ENCODE measurements around the gene GALNT12.
A peak's percentile ranks its signal among the peaks of the same experiment; 100 is the strongest.

The GALNT12 gene

DNA sequence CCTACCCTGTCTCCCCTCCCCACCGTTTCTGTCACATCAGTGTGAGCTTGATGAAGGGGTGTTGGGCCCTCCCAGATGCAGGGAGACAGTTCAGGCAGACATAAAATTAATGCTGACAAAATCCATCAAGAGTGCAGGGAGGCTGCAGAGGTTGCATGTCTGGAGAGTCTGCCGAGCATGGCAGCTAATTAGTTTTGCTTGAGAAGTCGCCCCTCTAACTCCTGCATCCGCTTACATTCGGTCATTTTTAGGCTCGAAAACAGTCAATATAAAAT is 44.9 kb downstream of the GALNT12 start:
- Histone ChIP-seq H3K79me2 (ENCODE audit: insufficient read depth, low read length) (no peaks in the 10 kb centered on the region), H4K20me1 (ENCODE audit: insufficient read depth, low read length) (no peaks in the 10 kb centered on the region), H3K4me2 (ENCODE audit: low read length) (peak overlapping the region; percentile 10; the same call in 1 of the 2 replicates), H3K4me3 (ENCODE audit: low read depth, low read length, poor library complexity, severe bottlenecking) (no peak overlapping the region), H2AFZ (ENCODE audit: low read length) (no peak overlapping the region), H3F3A (ENCODE audit: insufficient read depth, low read length) (no peaks in the 10 kb centered on the region), H3K9me2 (ENCODE audit: low read depth, low read length) (no peaks in the 10 kb centered on the region), H3K9ac (ENCODE audit: low read length) (no peak overlapping the region; the same call in 1 of the 2 replicates), H3K9me3 (ENCODE audit: low read length) (peaks cover 3% of the 10 kb centered on the region; the same call in 1 of the 2 replicates), H3K4me1 (ENCODE audit: insufficient read depth, low read length, severe bottlenecking) (peaks cover 16% of the 10 kb centered on the region), H3K27me3 (ENCODE audit: insufficient read depth, low read length) (no peaks in the 10 kb centered on the region; the same call in 1 of the 2 replicates), H3K27ac (ENCODE audit: low read depth, low read length, poor library complexity, severe bottlenecking) (no peak overlapping the region), H3K36me3 (ENCODE audit: insufficient read depth, low read length) (peaks cover 4% of the 10 kb centered on the region; the same call in 1 of the 2 replicates)
- TF ChIP-seq, protein P1, sequence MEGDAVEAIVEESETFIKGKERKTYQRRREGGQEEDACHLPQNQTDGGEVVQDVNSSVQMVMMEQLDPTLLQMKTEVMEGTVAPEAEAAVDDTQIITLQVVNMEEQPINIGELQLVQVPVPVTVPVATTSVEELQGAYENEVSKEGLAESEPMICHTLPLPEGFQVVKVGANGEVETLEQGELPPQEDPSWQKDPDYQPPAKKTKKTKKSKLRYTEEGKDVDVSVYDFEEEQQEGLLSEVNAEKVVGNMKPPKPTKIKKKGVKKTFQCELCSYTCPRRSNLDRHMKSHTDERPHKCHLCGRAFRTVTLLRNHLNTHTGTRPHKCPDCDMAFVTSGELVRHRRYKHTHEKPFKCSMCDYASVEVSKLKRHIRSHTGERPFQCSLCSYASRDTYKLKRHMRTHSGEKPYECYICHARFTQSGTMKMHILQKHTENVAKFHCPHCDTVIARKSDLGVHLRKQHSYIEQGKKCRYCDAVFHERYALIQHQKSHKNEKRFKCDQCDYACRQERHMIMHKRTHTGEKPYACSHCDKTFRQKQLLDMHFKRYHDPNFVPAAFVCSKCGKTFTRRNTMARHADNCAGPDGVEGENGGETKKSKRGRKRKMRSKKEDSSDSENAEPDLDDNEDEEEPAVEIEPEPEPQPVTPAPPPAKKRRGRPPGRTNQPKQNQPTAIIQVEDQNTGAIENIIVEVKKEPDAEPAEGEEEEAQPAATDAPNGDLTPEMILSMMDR (IDR thresholded peaks at IDR 0.05; ENCODE audit: low read length): no peak
- TF ChIP-seq EZH2 (IDR thresholded peaks at IDR 0.05; ENCODE audit: borderline replicate concordance, low read length): no peak

DNA sequence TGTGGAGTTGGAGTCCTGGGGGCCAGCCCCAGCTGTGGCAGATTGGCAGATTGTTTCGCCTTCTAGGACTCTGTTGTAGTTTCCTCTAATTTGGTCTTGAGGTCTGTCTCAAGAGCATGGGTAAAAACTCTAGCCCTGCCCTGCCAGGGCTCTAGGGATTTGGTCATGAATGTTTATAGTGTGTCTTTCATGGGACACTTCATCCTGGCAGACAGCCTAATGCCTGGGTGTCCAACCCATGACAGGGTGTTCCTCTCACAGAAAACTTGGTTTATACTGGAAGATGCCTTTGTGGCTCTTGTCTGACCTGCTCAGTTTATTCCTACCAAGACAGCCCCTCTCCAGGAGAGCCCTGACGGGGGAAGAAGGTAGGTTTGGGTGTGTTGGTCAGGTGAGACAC is 45.5 kb downstream of the GALNT12 start:
- no peaks in the 10 kb centered on the region for H3F3A ChIP-seq (ENCODE audit: insufficient read depth, low read length)
- H3K9me2 ChIP-seq (ENCODE audit: low read depth, low read length): no peaks in the 10 kb centered on the region
- no peak overlapping the region for H2AFZ ChIP-seq (ENCODE audit: low read length)
- no peak overlapping the region for H3K27ac ChIP-seq (ENCODE audit: low read depth, low read length, poor library complexity, severe bottlenecking)
- H3K79me2 ChIP-seq (ENCODE audit: insufficient read depth, low read length): no peaks in the 10 kb centered on the region
- H3K9ac ChIP-seq (ENCODE audit: low read length): no peak overlapping the region
- H3K36me3 ChIP-seq (ENCODE audit: insufficient read depth, low read length): peaks cover 4% of the 10 kb centered on the region; the same call in 1 of the 2 replicates
- H3K4me2 ChIP-seq (ENCODE audit: low read length): peak overlapping the region; percentile 10; the same call in 1 of the 2 replicates
- TF ChIP-seq, protein P1 (IDR thresholded peaks at IDR 0.05; ENCODE audit: low read length): no peak
- no peak for TF ChIP-seq EZH2 (IDR thresholded peaks at IDR 0.05; ENCODE audit: borderline replicate concordance, low read length)
- H3K4me3 ChIP-seq (ENCODE audit: low read depth, low read length, poor library complexity, severe bottlenecking): no peak overlapping the region
- peaks cover 16% of the 10 kb centered on the region for H3K4me1 ChIP-seq (ENCODE audit: insufficient read depth, low read length, severe bottlenecking)
- no peaks in the 10 kb centered on the region for H4K20me1 ChIP-seq (ENCODE audit: insufficient read depth, low read length)
- no peaks in the 10 kb centered on the region; the same call in 1 of the 2 replicates for H3K27me3 ChIP-seq (ENCODE audit: insufficient read depth, low read length)
- H3K9me3 ChIP-seq (ENCODE audit: low read length): peaks cover 3% of the 10 kb centered on the region; the same call in 1 of the 2 replicates

DNA sequence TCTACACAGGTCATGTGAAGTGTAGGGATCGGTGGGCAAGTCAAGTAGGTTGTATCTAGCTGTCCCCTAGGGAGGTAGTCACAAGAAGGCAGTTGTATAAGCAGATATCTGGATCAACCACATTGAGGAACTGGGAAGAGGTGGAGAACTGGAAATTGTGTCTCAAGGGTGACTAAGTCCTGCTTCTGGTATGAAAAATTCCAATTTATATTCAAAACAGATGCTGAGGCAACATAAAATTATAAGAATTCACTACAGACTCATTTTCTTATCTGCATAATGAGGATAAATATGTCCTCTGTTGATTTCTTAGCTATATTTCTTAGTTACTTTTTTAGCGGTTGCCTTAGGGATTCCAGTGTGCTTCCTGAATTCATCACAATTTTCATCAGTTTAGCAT is 46.8 kb downstream of the GALNT12 start:
- no peaks in the 10 kb centered on the region for H3K79me2 ChIP-seq (ENCODE audit: insufficient read depth, low read length)
- H3K9ac ChIP-seq (ENCODE audit: low read length): no peak overlapping the region
- no peak overlapping the region for H2AFZ ChIP-seq (ENCODE audit: low read length)
- H4K20me1 ChIP-seq (ENCODE audit: insufficient read depth, low read length): no peaks in the 10 kb centered on the region
- no peaks in the 10 kb centered on the region for H3F3A ChIP-seq (ENCODE audit: insufficient read depth, low read length)
- H3K4me1 ChIP-seq (ENCODE audit: insufficient read depth, low read length, severe bottlenecking): peaks cover 10% of the 10 kb centered on the region
- no peak overlapping the region for H3K4me2 ChIP-seq (ENCODE audit: low read length)
- TF ChIP-seq, protein P1 (IDR thresholded peaks at IDR 0.05; ENCODE audit: low read length): no peak
- TF ChIP-seq EZH2 (IDR thresholded peaks at IDR 0.05; ENCODE audit: borderline replicate concordance, low read length): no peak
- no peak overlapping the region for H3K4me3 ChIP-seq (ENCODE audit: low read depth, low read length, poor library complexity, severe bottlenecking)
- H3K27me3 ChIP-seq (ENCODE audit: insufficient read depth, low read length): no peaks in the 10 kb centered on the region; the same call in 1 of the 2 replicates
- no peaks in the 10 kb centered on the region for H3K9me2 ChIP-seq (ENCODE audit: low read depth, low read length)
- H3K9me3 ChIP-seq (ENCODE audit: low read length): peaks cover 3% of the 10 kb centered on the region; the same call in 1 of the 2 replicates
- H3K27ac ChIP-seq (ENCODE audit: low read depth, low read length, poor library complexity, severe bottlenecking): no peak overlapping the region
- no peaks in the 10 kb centered on the region for H3K36me3 ChIP-seq (ENCODE audit: insufficient read depth, low read length)
